Smooth muscle cell of the coronary artery (primary cell): Measurements from ENCODE around the gene CELF1. TPM values are rescaled to one million over a fixed set of nuclear protein-coding genes. Genes with fewer than 3 reads are reported as not detected.

Experiments used
- total RNA-seq: library from RNA; depleted of rRNA; stranded (reverse); fragments of >200 nt; gene quantifications from 2 replicates; pipeline ENCODE4 v1.2.3, GENCODE V29; 2014; ENCODE audit warnings: low replicate concordance

The CELF1 gene
- total RNA-seq, result 43.2 and 63.2 TPM in 2 replicates

DNA sequence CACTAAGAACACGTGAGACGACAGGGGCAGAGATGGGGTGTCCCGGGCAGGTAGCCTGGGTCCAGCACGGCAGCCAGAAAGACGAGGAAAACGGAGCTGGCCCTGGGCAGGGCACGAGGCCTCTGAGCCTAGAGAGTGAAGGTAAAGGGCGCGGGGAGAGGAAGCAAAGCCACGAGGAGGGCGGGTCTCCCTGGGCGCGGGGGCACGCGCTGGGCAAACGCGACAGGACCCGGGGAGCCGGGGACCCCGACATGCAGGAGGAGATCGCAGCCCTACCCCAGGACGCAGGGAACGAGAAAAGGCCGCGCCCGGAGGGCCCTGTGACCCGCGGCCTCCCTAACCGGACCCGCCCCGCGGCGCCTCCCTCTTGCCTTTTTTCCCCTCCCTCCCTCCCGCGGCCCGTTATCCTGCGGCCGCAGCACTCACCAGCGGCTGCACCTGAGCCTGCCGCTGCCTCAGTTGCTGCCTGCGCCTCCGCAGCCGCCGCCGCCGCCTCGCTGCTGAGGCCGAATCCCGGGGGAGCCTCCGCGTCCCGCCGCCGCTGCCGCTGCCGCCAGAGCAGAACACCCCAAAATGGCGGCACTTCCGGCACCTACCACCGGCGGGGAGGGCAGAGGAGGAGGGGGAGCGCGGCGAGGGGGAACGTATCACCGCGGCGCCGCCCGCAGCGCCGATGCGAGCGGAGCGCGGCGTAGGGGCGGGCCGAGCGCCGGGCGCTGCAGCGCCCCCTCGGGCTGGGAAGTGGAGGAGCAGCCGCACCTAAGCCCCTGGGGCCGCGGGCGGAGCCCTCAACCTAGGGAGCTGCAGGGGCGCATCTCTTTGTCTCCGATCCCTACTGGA, at the start of gene CELF1:
CELF1 (minus strand) TSS at position 567 of the 840 bp plus-strand sequence. CDS start 53,609 bp downstream, outside the sequence.

DNA sequence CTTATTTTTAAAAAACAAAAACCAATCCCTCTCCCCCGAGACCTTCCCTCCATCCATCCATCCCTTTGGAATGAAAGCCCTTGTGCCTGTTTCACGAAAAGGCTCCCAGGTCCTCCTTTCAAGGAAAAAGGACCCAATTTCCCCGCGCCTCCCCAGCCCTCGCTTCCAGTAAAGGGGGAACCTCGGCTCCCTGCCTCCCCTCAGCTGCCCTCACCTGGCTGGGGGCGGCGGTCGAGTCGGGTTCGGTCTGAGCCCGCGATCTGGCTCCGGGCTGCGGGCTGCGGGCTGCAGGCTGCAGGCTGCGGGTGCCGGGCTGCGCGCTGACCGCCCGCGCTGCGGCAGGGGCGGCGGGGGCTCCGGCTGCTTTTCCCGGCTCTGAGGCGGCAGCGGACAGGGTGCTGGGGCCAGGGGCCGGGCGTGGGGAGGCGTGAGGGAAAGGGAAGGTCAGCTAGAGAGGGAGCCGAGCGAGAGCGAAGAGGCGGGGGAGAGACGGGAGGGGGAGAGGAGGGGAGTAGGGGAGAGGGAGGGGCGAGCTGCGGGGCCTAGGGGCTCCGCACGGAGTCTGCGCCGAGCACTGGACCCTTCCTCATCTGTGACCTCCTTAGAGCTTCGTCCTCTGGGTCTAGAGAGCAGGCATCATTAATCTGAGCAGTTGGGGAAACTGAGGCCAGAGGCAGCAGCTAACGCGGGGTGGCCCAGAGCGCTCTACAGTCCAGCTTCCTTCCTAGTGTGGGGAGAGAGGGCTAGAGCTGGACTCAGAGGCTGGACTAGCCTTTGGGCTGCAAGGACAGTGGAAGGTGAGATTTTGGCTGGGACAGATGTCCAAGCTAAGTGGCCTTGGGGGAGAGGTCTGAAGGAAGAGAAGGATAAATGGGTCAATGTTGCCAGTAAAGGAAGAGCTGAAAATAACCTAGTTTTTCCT, 41.3 kb upstream of the CELF1 start, which contains the start of gene C1QTNF4:
C1QTNF4 (minus strand) TSS at position 478 of the 922 bp plus-strand sequence. CDS start 3,601 bp downstream, outside the sequence.

DNA sequence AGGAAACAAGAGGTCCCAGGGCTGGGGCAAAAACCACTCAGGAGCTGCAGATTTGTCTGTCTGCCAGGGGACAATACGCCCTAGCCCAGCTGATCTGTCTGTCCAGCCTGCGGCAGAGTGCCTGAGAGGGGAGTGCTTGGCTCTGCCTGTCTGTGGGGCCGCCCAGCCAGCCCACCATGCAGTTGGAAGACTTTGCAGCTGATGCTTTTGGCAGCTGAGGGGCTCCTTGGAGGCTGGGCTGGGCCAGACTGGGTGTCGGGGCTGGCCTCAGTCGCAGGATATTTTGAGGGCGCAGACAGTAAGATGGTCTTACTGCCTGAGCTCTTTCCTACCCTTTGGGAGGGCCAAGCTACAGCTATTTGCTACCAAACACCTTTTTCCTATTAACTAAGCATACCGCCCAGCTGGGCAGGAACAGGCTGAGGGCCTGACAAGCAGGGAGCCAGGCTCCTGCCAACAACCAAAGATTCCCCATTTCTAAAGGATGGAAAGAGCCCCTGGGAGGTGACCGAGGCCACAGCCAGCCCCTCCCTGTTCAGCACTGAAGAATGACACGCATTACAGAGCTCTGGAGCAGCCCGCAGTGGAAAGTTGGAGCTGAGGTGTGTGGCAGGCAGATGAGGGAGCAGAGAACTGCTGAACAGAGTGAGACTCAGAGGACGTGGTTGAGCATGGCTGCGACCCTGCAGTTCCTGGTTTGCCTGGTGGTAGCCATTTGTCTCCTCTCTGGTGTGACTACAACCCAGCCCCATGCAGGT, 33.3 kb upstream of the CELF1 start, which contains the start of gene FAM180B:
FAM180B (plus strand) TSS at position 581 of the 758 bp plus-strand sequence; CDS start at position 672, 91 bp downstream.

DNA sequence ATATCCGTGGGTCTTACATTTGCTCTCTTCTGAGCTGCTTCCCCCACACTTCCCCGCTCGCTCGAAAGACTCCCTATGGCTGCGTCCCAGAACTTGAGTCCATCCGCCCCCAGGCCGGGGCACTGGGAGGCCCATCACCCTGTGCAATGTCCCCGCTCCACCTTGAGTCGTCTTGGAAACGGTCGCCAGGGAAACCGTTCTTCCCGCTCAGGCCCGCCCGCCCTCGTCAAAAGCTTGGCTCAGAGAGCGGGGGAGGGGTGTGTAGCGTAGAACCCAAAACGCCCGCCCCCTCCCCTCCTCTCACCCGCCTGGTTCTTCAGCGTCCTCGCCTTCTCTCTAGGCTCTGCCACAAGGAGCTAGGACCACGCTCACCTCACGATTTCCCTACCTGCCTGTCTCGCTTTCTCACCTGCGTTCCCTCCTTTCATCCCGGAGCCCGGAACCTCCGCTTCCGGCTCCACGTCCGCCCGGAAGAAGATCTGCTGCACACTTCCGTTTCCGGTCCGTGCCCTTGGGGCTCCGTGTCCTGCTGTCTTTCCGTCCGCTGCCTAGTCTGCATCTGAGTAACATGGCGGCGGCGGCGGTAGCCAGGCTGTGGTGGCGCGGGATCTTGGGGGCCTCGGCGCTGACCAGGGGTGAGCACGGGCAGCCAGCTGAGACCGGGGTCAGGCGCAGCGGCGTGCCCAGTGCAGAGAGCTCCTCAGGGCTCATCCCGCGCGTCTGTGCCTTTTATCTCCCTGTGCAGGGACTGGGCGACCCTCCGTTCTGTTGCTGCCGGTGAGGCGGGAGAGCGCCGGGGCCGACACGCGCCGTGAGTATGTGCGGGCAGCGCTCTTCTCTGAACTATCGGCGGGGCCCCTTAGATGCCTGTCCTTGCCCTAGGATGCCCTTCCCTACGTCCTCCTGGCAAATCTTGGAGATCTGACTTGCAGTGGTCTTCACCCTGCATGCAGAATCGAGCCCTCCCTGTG, 25.9 kb upstream of the CELF1 start, which contains the start of the genes KBTBD4 and NDUFS3:
KBTBD4 (minus strand) TSS at position 447 of the 971 bp plus-strand sequence; CDS start at position 428, 19 bp downstream.
NDUFS3 (plus strand) TSS at position 551 of the 971 bp plus-strand sequence; CDS start at position 569, 18 bp downstream.

DNA sequence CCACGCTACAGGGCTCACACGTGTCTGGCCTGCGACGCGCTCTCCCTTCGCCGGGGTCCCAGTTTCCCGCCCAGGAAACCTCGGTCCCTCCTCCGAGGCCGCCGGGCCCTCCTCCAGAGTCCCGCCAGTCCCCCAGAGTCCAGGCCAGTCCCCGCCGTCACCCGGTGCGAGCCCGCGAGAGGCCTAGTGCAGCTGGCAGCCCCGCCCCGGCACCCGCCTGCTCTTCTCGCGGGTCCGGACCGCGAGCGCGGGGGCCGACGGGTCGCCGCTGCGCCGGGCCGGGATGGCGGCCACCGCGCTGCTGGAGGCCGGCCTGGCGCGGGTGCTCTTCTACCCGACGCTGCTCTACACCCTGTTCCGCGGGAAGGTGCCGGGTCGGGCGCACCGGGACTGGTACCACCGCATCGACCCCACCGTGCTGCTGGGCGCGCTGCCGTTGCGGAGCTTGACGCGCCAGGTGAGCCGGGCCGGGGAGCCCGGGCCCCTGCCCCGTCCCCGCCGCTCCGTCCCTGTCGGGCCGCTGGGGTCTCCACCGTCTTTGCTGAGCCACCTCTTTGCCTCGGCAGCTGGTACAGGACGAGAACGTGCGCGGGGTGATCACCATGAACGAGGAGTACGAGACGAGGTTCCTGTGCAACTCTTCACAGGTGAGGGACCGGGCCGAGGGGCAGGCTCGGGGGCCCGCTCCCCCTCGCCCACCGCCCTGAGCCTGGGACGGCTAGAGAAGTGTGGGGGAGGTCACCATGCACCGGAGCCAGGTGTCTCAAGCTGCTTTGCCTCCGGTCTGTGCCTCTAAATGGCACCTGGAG, 12.6 kb upstream of the CELF1 start, which contains the start of gene PTPMT1:
PTPMT1 (plus strand) TSS at position 260 of the 809 bp plus-strand sequence; CDS start at position 284, 24 bp downstream.

DNA sequence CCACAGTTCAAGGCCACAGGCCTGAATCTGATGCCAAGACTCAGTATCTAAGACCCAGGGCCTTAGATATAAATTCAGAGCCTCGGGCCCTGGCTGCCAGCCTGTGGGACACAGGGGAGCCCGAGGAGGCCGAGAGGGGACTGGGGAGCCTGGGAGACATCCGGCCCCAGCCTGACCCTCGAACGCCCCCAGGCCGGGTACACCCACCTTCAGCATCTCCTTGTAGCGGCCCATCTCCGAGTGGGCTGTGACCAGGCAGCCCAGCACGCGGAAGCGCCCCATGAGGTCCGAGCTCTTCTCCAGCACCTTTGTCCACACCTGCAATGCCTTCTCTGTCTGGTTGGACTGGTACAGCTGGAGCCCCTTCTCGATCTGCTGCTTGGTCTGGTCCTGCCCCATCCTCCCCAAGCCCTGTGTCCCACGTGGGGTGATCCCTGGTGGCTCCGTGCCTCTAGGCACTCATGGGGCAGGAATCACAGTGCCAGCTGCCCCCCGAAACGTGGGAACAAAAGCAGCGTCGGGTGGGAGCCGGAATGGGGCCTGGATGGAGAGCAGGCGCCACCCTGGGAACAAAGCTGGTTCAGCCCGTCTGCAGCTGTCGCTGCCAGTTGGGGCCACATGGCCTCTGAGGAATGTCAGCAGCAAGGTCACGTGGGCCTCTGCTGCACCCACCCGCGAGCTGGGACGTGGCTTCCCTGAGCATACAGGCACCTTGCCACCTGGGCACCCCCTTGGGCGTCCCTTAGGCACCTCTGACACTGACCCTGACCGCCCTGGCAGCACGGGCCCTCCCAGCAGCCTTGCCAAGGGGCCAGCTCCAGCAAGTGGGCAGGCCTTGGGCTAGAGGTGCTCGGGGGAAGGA, 104.1 kb downstream of the CELF1 start, which contains the start of gene RAPSN:
RAPSN (minus strand) TSS at position 571 of the 862 bp plus-strand sequence; CDS start at position 399, 172 bp downstream.

DNA sequence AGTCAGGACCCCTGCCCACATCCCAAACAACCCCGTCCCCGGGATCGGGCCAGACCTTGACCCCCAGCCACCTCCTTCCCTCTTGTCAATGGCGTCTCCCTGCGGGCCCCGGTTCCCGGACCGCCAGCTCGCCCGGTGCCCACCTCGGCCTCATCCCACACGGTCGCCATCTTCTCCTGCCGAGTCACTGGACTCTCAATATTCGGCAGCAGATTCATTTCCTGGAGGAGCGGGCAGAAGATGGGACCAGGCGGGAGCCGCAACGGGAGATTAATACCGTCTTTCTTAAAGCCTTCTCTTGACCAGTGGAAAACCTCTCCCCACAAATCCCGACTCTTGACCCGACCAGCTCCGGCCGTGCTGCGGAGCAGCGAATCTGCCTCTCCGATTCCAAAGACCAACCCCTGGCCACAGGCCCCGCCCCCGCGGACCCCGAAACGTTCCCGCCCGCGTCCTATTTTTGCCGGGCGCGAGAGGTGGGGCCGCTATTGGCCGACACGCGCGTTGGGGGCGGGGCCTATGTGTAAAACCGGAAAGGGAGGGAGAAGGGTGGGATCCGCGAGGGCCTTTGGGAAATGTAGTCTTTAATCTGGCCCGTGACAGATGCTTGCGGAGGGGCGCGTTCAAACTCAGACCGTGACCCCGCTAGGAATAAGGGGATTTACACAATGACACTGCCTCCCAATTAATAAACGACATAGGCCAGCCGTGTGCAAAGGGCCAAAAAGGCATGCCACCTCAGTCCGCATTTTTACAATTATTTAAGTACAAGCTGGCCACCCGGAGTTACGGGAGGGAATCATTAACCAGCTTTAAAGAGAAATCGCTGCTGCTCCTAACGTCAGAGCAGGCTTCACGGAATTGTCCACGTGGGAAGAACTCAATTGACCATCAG, 126.6 kb downstream of the CELF1 start, which contains the start of gene PSMC3:
PSMC3 (minus strand) TSS at position 378 of the 895 bp plus-strand sequence; CDS start at position 218, 160 bp downstream.

Other genes with a start within 250 kb of the CELF1 start
- gene MYBPC3, start 200.4 kb downstream of the CELF1 start, total RNA-seq, result 0.12 TPM in 1 of 2 replicates, not detected in the other
- not detected in 2 replicates for gene SPI1, start 174.6 kb downstream of the CELF1 start, total RNA-seq
- gene SLC39A13, start 144.5 kb downstream of the CELF1 start, total RNA-seq, result 37.7 and 51.6 TPM in 2 replicates
- 214 and 316 TPM in 2 replicates for gene PSMC3, start 126.7 kb downstream of the CELF1 start, total RNA-seq
- gene RAPSN, start 104.0 kb downstream of the CELF1 start, total RNA-seq, result 0.12 and 0.45 TPM in 2 replicates
- 79.4 and 92.1 TPM in 2 replicates for gene PTPMT1, start 12.5 kb upstream of the CELF1 start, total RNA-seq
- 17.9 and 26.8 TPM in 2 replicates for gene KBTBD4, start 25.8 kb upstream of the CELF1 start, total RNA-seq
- 71.3 and 80.5 TPM in 2 replicates for gene NDUFS3, start 25.9 kb upstream of the CELF1 start, total RNA-seq
- gene FAM180B, start 33.5 kb upstream of the CELF1 start, total RNA-seq, result 0.94 TPM in 1 of 2 replicates, not detected in the other
- gene C1QTNF4, start 41.3 kb upstream of the CELF1 start, total RNA-seq, result 0.08 TPM in 1 of 2 replicates, not detected in the other
- 72.7 and 87.9 TPM in 2 replicates for gene MTCH2, start 89.4 kb upstream of the CELF1 start, total RNA-seq
- gene AGBL2, start 162.2 kb upstream of the CELF1 start, total RNA-seq, result 0.15 and 0.70 TPM in 2 replicates
- gene FNBP4, start 214.2 kb upstream of the CELF1 start, total RNA-seq, result 39.5 and 44.2 TPM in 2 replicates